ENCODE measurements around the gene MRPS27. TPM values are rescaled to one million over a fixed set of nuclear protein-coding genes. Genes with fewer than 3 reads are reported as not detected.

The MRPS27 gene
- total RNA-seq, 2 experiments from 2014 or later, result 93.3 to 113 TPM

- H3K27me3 Mint-ChIP-seq, result no peaks in the 10 kb centered on the region
- no peak overlapping the region for H3K4me3 Mint-ChIP-seq
- CTCF ChIA-PET, result interaction anchor here (0.6 to 1.6 kb wide), 3 partner anchors 9 to 35 kb away, joined by 3 to 6 read pairs (median 3); no protein-coding TSS in a partner anchor
- H3K4me1 Mint-ChIP-seq, result peaks cover 3% of the 10 kb centered on the region
- H3K36me3 Mint-ChIP-seq (ENCODE audit: low read depth), result peaks cover 5% of the 10 kb centered on the region
- no peak for ATAC-seq
- DNase-seq, result no peak
- no peak overlapping the region for H3K27ac Mint-ChIP-seq
- H3K9me3 Mint-ChIP-seq (ENCODE audit: low read depth), result no peaks in the 10 kb centered on the region
- POLR2A ChIA-PET, result no interaction called here
- intact Hi-C loops (cut with DNase I, micrococcal nuclease), result no loop called here
These were observed 77.1 kb downstream of the MRPS27 start for GRCh38 chr5:72242796-72243475.

GRCh38 chr5:72241346-72242003 lies 78.6 kb downstream of the MRPS27 start:
- ChIA-PET CTCF (interaction anchor here (0.6 to 1.6 kb wide), 2 partner anchors 28 to 231 kb away, joined by 3 to 6 read pairs; no protein-coding TSS in a partner anchor), POLR2A (no interaction called here)
- intact Hi-C loops (cut with DNase I, micrococcal nuclease), result no loop called here
- ATAC-seq (no peak), DNase-seq (no peak)
- H3K9me3 Mint-ChIP-seq (ENCODE audit: low read depth), result no peaks in the 10 kb centered on the region
- H3K4me3 Mint-ChIP-seq, result no peak overlapping the region
- H3K27ac Mint-ChIP-seq, result no peak overlapping the region
- H3K4me1 Mint-ChIP-seq, result peaks cover 7% of the 10 kb centered on the region
- H3K36me3 Mint-ChIP-seq (ENCODE audit: low read depth), result peaks cover 16% of the 10 kb centered on the region
- no peaks in the 10 kb centered on the region for H3K27me3 Mint-ChIP-seq

GRCh38 chr5:72238712-72239445 lies 81.2 kb downstream of the MRPS27 start:
- Mint-ChIP-seq H3K27ac (no peak overlapping the region), H3K27me3 (no peaks in the 10 kb centered on the region), H3K4me1 (peaks cover 25% of the 10 kb centered on the region), H3K9me3 (ENCODE audit: low read depth) (no peaks in the 10 kb centered on the region), H3K4me3 (no peak overlapping the region), H3K36me3 (ENCODE audit: low read depth) (peaks cover 35% of the 10 kb centered on the region)
- POLR2A ChIA-PET, result no interaction called here
- CTCF ChIA-PET, result interaction anchor here (0.7 to 1.4 kb wide), 4 partner anchors 10 to 69 kb away, joined by 3 to 6 read pairs (median 3); no protein-coding TSS in a partner anchor
- DNase-seq, result no peak
- ATAC-seq, result no peak
- intact Hi-C loops (cut with DNase I, micrococcal nuclease), result no loop called here

- H3K9me3 Mint-ChIP-seq (ENCODE audit: low read depth), result no peaks in the 10 kb centered on the region
- no peak overlapping the region for H3K27ac Mint-ChIP-seq
- intact Hi-C loops (cut with DNase I, micrococcal nuclease), result no loop called here
- ATAC-seq (no peak), DNase-seq (no peak)
- H3K4me1 Mint-ChIP-seq, result peaks cover 30% of the 10 kb centered on the region
- POLR2A ChIA-PET, result no interaction called here
- H3K36me3 Mint-ChIP-seq (ENCODE audit: low read depth), result peaks cover 37% of the 10 kb centered on the region
- no peaks in the 10 kb centered on the region for H3K27me3 Mint-ChIP-seq
- CTCF ChIA-PET, result interaction anchor here (1.1 to 1.4 kb wide), 2 partner anchors 11 to 67 kb away, joined by 3 to 6 read pairs; no protein-coding TSS in a partner anchor
- H3K4me3 Mint-ChIP-seq, result no peak overlapping the region
These were observed 82.2 kb downstream of the MRPS27 start for GRCh38 chr5:72237879-72238278.

- POLR2A ChIA-PET, result no interaction called here
- H3K27ac Mint-ChIP-seq, result no peak overlapping the region
- no peak overlapping the region for H3K4me3 Mint-ChIP-seq
- peaks cover 42% of the 10 kb centered on the region for H3K36me3 Mint-ChIP-seq (ENCODE audit: low read depth)
- H3K9me3 Mint-ChIP-seq (ENCODE audit: low read depth), result no peaks in the 10 kb centered on the region
- CTCF ChIA-PET, result no interaction called here
- intact Hi-C loops (cut with DNase I, micrococcal nuclease), result no loop called here
- no peak for DNase-seq
- no peaks in the 10 kb centered on the region for H3K27me3 Mint-ChIP-seq
- no peak for ATAC-seq
- peaks cover 35% of the 10 kb centered on the region for H3K4me1 Mint-ChIP-seq
These were observed 82.6 kb downstream of the MRPS27 start for GRCh38 chr5:72237415-72237814.

GRCh38 chr5:72235725-72236124 lies 84.3 kb downstream of the MRPS27 start:
- Mint-ChIP-seq H3K4me3 (no peak overlapping the region), H3K4me1 (peaks cover 40% of the 10 kb centered on the region), H3K27me3 (no peaks in the 10 kb centered on the region), H3K27ac (no peak overlapping the region), H3K36me3 (ENCODE audit: low read depth) (peaks cover 57% of the 10 kb centered on the region), H3K9me3 (ENCODE audit: low read depth) (no peaks in the 10 kb centered on the region)
- ATAC-seq (no peak), DNase-seq (no peak)
- ChIA-PET POLR2A (no interaction called here), CTCF (interaction anchor here (1.7 kb wide), 1 partner anchor 10 kb away, joined by 6 read pairs; no protein-coding TSS in a partner anchor)
- intact Hi-C loops (cut with DNase I, micrococcal nuclease), result no loop called here

GRCh38 chr5:72234868-72235267 lies 85.2 kb downstream of the MRPS27 start:
- H3K27ac Mint-ChIP-seq, result peak overlapping the region; percentile 40
- ATAC-seq (no peak), DNase-seq (peak; percentile 18)
- no peaks in the 10 kb centered on the region for H3K9me3 Mint-ChIP-seq (ENCODE audit: low read depth)
- peaks cover 64% of the 10 kb centered on the region for H3K36me3 Mint-ChIP-seq (ENCODE audit: low read depth)
- no peaks in the 10 kb centered on the region for H3K27me3 Mint-ChIP-seq
- H3K4me1 Mint-ChIP-seq, result peaks cover 40% of the 10 kb centered on the region
- intact Hi-C loops (cut with DNase I, micrococcal nuclease), result loop anchor here (1.0 to 5.0 kb wide), 2 partner anchors 72 to 96 kb away; no protein-coding TSS in a partner anchor
- ChIA-PET POLR2A (interaction anchor here (1.1 to 1.2 kb wide), 2 partner anchors 14 to 85 kb away, joined by 5 to 6 read pairs; partner anchors contain the start of genes MRPS27 and PTCD2), CTCF (interaction anchor here (0.6 to 1.7 kb wide), 4 partner anchors 8 to 101 kb away, joined by 3 to 6 read pairs (median 3); no protein-coding TSS in a partner anchor)
- H3K4me3 Mint-ChIP-seq, result no peak overlapping the region

- no peak overlapping the region for H3K27ac Mint-ChIP-seq
- ATAC-seq, result peak; percentile 94
- CTCF ChIA-PET, result interaction anchor here (0.6 to 1.4 kb wide), 4 partner anchors 9 to 101 kb away, joined by 3 read pairs; no protein-coding TSS in a partner anchor
These were observed 85.8 kb downstream of the MRPS27 start for GRCh38 chr5:72234265-72234700.

GRCh38 chr5:72233835-72234234 lies 86.2 kb downstream of the MRPS27 start:
- Mint-ChIP-seq H3K27me3 (no peaks in the 10 kb centered on the region), H3K27ac (no peak overlapping the region), H3K36me3 (ENCODE audit: low read depth) (peaks cover 64% of the 10 kb centered on the region), H3K9me3 (ENCODE audit: low read depth) (no peaks in the 10 kb centered on the region), H3K4me1 (peaks cover 40% of the 10 kb centered on the region), H3K4me3 (no peak overlapping the region)
- DNase-seq, result no peak
- intact Hi-C loops (cut with DNase I, micrococcal nuclease), result loop anchor here (1.0 to 5.0 kb wide), 2 partner anchors 73 to 95 kb away; no protein-coding TSS in a partner anchor
- no peak for ATAC-seq
- ChIA-PET POLR2A (interaction anchor here (0.9 to 1.1 kb wide), 2 partner anchors 10 to 86 kb away, joined by 3 to 6 read pairs; partner anchors contain the start of genes MRPS27 and PTCD2), CTCF (interaction anchor here (0.6 to 1.4 kb wide), 3 partner anchors 9 to 64 kb away, joined by 3 read pairs; no protein-coding TSS in a partner anchor)

More at GRCh38 chr5:72234265-72234700, 85.8 kb downstream of the MRPS27 start:
- POLR2A ChIA-PET, result interaction anchor here (0.9 to 1.2 kb wide), 3 partner anchors 10 to 86 kb away, joined by 3 to 6 read pairs (median 5); partner anchors contain the start of genes MRPS27 and PTCD2
- no peaks in the 10 kb centered on the region for H3K27me3 Mint-ChIP-seq
- H3K4me1 Mint-ChIP-seq, result peaks cover 40% of the 10 kb centered on the region
- intact Hi-C loops (cut with DNase I, micrococcal nuclease), result loop anchor here (1.0 to 5.0 kb wide), 2 partner anchors 73 to 95 kb away; no protein-coding TSS in a partner anchor
- peak; percentile 32 for DNase-seq
- peaks cover 65% of the 10 kb centered on the region for H3K36me3 Mint-ChIP-seq (ENCODE audit: low read depth)
- no peak overlapping the region for H3K4me3 Mint-ChIP-seq
- H3K9me3 Mint-ChIP-seq (ENCODE audit: low read depth), result no peaks in the 10 kb centered on the region

- ChIA-PET POLR2A (no interaction called here), CTCF (no interaction called here)
- no peaks in the 10 kb centered on the region for H3K9me3 Mint-ChIP-seq (ENCODE audit: low read depth)
- no peak overlapping the region for H3K4me3 Mint-ChIP-seq
- H3K36me3 Mint-ChIP-seq (ENCODE audit: low read depth), result peaks cover 64% of the 10 kb centered on the region
- intact Hi-C loops (cut with DNase I, micrococcal nuclease), result loop anchor here in 1 of 2 experiments (5.0 kb wide), 1 partner anchor 74 kb away; no protein-coding TSS in a partner anchor
- H3K27me3 Mint-ChIP-seq, result no peaks in the 10 kb centered on the region
- ATAC-seq, result no peak
- no peak for DNase-seq
- peaks cover 40% of the 10 kb centered on the region for H3K4me1 Mint-ChIP-seq
- no peak overlapping the region for H3K27ac Mint-ChIP-seq
These were observed 87.2 kb downstream of the MRPS27 start for GRCh38 chr5:72232838-72233237.
